MM.1S (cell line): ENCODE measurements around the gene DSE.

ENCODE experiments used
- DNase-seq: peaks from one replicate; pipeline ENCODE4 v3.0.0-alpha.2; 2015
- H2AFZ ChIP-seq: fragments of 300-600 bp; sonication (generic); 2 replicates; pipeline ENCODE4 v1.6.0; 2016; ENCODE audit warnings: antibody characterized with exemption, low read length
- H3F3A ChIP-seq: fragments of 300-600 bp; sonication (generic); 2 replicates; pipeline ENCODE4 v1.6.1; 2016; ENCODE audit warnings: mild to moderate bottlenecking, antibody characterized with exemption, low read length, moderate library complexity, mixed read lengths; ENCODE audit not compliant: insufficient read depth
- H3K27ac ChIP-seq: fragments of 300-600 bp; sonication (generic); 2 replicates; pipeline ENCODE4 v1.5.1; 2016; ENCODE audit warnings: mild to moderate bottlenecking, low read length
- H3K27me3 ChIP-seq: fragments of 300-600 bp; sonication (generic); replicated peaks from 2 replicates; pipeline ENCODE4 v1.6.0; 2016; ENCODE audit warnings: low read length; ENCODE audit not compliant: insufficient read depth
- H3K36me3 ChIP-seq: fragments of 300-600 bp; sonication (generic); replicated peaks from 2 replicates; pipeline ENCODE4 v1.6.1; 2016; ENCODE audit warnings: mild to moderate bottlenecking, low read length, mixed read lengths; ENCODE audit not compliant: insufficient read depth
- H3K4me1 ChIP-seq: fragments of 300-600 bp; sonication (generic); 2 replicates; pipeline ENCODE4 v1.6.1; 2016; ENCODE audit warnings: low read length, mixed read lengths
- H3K4me2 ChIP-seq: fragments of 300-600 bp; sonication (generic); 2 replicates; pipeline ENCODE4 v1.6.0; 2016; ENCODE audit warnings: low read depth, low read length
- H3K4me3 ChIP-seq: fragments of 300-600 bp; sonication (generic); 2 replicates; pipeline ENCODE4 v1.5.1; 2016; ENCODE audit warnings: low read length, mixed read lengths
- H3K79me2 ChIP-seq: fragments of 300-600 bp; sonication (generic); 2 replicates; pipeline ENCODE4 v1.6.1; 2016; ENCODE audit warnings: mixed run types, low read length, mixed read lengths
- H3K9ac ChIP-seq: fragments of 300-600 bp; sonication (generic); 2 replicates; pipeline ENCODE4 v1.6.1; 2016; ENCODE audit warnings: low read length, mixed read lengths
- H3K9me2 ChIP-seq: fragments of 300-600 bp; sonication (generic); replicated peaks from 2 replicates; pipeline ENCODE4 v1.6.1; 2016; ENCODE audit warnings: mild to moderate bottlenecking, low read length, mixed read lengths; ENCODE audit not compliant: insufficient read depth
- H3K9me3 ChIP-seq: fragments of 300-600 bp; sonication (generic); replicated peaks from 2 replicates; pipeline ENCODE4 v1.6.1; 2016; ENCODE audit warnings: mild to moderate bottlenecking, low read length, mixed read lengths; ENCODE audit not compliant: insufficient read depth
- H4K20me1 ChIP-seq: fragments of 300-600 bp; sonication (generic); 2 replicates; pipeline ENCODE4 v1.6.1; 2016; ENCODE audit warnings: mild to moderate bottlenecking, low read length, moderate library complexity, mixed read lengths; ENCODE audit not compliant: insufficient read depth
- EZH2 ChIP-seq: fragments of 300-600 bp; sonication (generic); optimal IDR thresholded peaks from 2 replicates; pipeline ENCODE3; 2017; ENCODE audit warnings: low read depth, mild to moderate bottlenecking, antibody characterized with exemption, low read length, mixed read lengths
- EZH2phosphoT487 ChIP-seq: fragments of 300-600 bp; sonication (generic); IDR thresholded peaks from 2 replicates; pipeline ENCODE4 v1.6.1; 2018; ENCODE audit warnings: antibody characterized with exemption, low read length
- TF ChIP-seq, protein P1 (sequence below): fragments of 300-600 bp; sonication (generic); IDR thresholded peaks from 2 replicates; pipeline ENCODE4 v1.5.1; 2016; ENCODE audit warnings: antibody characterized with exemption, low read length, mixed read lengths

Gene DSE

DNA sequence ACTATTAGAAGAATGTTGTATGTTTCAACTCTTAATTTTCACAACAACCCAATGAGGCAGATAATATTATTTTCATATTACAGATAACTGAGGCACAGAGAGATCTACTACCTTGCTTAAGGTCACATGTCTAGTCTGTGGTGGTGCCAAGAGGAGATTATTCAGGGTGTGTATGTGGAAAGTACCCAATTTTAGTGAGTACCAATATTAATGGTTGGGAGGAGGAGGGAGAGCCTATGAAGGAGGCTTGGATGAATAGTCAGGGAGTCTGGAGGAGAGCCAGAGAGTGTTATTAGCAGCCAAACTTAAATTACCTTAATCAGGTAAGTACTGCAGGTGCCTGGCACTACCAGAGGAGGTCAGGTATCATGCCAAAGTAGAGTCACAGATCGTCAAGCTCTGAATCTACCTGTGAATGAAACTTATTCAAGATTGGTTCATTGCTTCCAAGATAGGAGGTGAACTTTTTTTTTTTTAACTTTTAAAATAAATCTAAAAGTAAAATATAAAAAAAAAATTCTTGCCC, 79.5 kb downstream of the DSE start:
- Histone ChIP-seq H2AFZ (no peak overlapping the region), H3K27ac (no peak overlapping the region), H3K79me2 (no peaks in the 10 kb centered on the region), H3K4me3 (no peak overlapping the region), H4K20me1 (no peaks in the 10 kb centered on the region), H3K9ac (no peak overlapping the region), H3K9me3 (no peaks in the 10 kb centered on the region), H3K4me2 (no peak overlapping the region), H3K36me3 (no peaks in the 10 kb centered on the region), H3F3A (peaks cover 15% of the 10 kb centered on the region; the same call in 1 of the 2 replicates), H3K9me2 (no peaks in the 10 kb centered on the region), H3K27me3 (no peaks in the 10 kb centered on the region), H3K4me1 (peaks cover 40% of the 10 kb centered on the region)
- TF ChIP-seq, protein P1, sequence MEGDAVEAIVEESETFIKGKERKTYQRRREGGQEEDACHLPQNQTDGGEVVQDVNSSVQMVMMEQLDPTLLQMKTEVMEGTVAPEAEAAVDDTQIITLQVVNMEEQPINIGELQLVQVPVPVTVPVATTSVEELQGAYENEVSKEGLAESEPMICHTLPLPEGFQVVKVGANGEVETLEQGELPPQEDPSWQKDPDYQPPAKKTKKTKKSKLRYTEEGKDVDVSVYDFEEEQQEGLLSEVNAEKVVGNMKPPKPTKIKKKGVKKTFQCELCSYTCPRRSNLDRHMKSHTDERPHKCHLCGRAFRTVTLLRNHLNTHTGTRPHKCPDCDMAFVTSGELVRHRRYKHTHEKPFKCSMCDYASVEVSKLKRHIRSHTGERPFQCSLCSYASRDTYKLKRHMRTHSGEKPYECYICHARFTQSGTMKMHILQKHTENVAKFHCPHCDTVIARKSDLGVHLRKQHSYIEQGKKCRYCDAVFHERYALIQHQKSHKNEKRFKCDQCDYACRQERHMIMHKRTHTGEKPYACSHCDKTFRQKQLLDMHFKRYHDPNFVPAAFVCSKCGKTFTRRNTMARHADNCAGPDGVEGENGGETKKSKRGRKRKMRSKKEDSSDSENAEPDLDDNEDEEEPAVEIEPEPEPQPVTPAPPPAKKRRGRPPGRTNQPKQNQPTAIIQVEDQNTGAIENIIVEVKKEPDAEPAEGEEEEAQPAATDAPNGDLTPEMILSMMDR: no peak
- no peak for TF ChIP-seq EZH2phosphoT487
- no peak for TF ChIP-seq EZH2
- DNase-seq: no peak

DNA sequence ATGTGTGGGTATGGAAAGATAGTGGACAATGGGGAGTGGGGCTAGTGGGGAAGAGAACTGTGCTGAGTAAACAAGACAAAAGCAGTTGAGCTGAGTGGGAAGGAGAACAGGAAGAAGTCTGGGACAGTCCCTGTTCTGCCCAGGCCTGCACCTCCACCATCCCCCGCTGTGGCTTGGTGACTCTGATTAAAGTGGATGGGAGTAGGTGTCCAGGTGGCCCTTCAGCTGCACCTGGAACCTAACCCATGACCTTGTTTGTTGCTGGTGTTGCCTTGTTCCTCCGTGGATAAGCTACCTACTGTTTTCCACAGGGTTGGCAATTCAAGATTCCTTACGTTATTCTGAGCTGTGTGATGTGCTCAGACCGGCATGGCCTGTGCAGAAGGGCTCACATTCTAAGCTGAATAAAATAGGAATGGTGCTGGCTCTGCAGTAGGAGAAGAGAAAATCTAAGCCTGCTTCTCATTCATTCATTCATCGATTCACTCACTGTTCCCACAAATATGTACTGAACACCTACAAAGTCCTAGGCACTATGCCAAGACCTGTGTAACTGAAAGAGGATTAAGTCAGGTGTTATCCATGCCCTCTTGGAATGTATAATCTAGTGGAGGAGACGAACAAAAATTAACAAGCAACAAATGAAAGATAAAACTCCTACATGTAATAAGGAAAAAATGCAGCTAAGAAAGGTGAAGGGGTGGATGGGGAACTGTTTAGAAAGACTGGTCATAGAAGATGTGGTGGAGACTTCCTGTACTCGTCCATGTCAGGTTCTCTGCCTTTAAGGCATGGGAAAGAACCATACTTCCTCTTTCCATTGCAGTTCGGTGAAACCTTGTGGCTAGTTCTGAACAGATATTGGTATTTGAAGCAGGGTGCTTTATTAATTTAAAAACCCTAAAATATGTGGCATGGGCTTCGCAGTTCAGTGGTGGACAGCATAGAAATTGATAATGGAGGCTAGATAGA, 80.3 kb downstream of the DSE start:
- Histone ChIP-seq H3K4me3 (no peak overlapping the region), H3K9me3 (no peaks in the 10 kb centered on the region), H3K36me3 (no peaks in the 10 kb centered on the region), H3K27ac (no peak overlapping the region), H3K27me3 (no peaks in the 10 kb centered on the region), H3K9me2 (no peaks in the 10 kb centered on the region), H3K79me2 (no peaks in the 10 kb centered on the region), H3F3A (peaks cover 15% of the 10 kb centered on the region; the same call in 1 of the 2 replicates), H3K4me2 (no peak overlapping the region), H2AFZ (no peak overlapping the region), H4K20me1 (no peaks in the 10 kb centered on the region), H3K9ac (no peak overlapping the region), H3K4me1 (peaks cover 32% of the 10 kb centered on the region)
- DNase-seq: no peak
- TF ChIP-seq, protein P1: no peak
- TF ChIP-seq EZH2phosphoT487: no peak
- TF ChIP-seq EZH2: no peak

DNA sequence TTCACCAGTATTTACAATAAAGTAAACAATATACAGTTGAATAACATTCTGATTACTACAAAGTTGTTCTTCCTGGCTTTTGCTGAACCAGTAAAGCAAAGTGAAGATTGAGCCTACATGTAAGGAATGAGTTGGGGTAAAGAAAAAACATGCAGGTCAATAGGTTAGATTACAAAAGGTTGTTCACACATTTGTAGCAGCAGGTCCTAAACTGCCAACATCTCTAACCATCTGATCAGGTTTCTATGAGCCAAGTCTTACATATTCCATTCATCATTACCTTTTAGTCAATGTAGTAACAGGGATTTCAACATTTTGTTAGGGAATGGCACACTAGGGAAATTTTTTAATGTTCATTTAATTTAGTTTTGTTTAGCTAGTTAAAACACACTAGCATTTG, 81.2 kb downstream of the DSE start:
- Histone ChIP-seq H3K36me3 (no peaks in the 10 kb centered on the region), H3K9ac (no peak overlapping the region), H3K4me1 (peaks cover 23% of the 10 kb centered on the region), H3K27ac (no peak overlapping the region), H3K9me2 (no peaks in the 10 kb centered on the region), H3K4me2 (no peak overlapping the region), H3F3A (peaks cover 8% of the 10 kb centered on the region; the same call in 1 of the 2 replicates), H2AFZ (no peak overlapping the region), H3K9me3 (no peaks in the 10 kb centered on the region), H3K27me3 (no peaks in the 10 kb centered on the region), H3K79me2 (no peaks in the 10 kb centered on the region), H4K20me1 (no peaks in the 10 kb centered on the region), H3K4me3 (no peak overlapping the region)
- no peak for DNase-seq
- no peak for TF ChIP-seq EZH2phosphoT487
- TF ChIP-seq, protein P1: no peak
- no peak for TF ChIP-seq EZH2
